Mesothelial cell of epicardium (in vitro differentiated cells): Measurements from ENCODE around the gene GIPC3. TPM values are rescaled to one million over a fixed set of nuclear protein-coding genes. Genes with fewer than 3 reads are reported as not detected.

ENCODE experiments used
- DNase-seq, 2 experiments: peaks; one replicate each; pipeline ENCODE4 v3.0.0; 2021; ENCODE audit warnings: low spot score in 2 of 2; ENCODE audit not compliant: unreplicated experiment in 2 of 2
- H3K27ac Mint-ChIP-seq: 2 replicates; pipeline ENCODE4 v1.8.0; 2021; ENCODE audit warnings: mixed read lengths
- H3K27me3 Mint-ChIP-seq: 2 replicates; pipeline ENCODE4 v1.8.0; 2021; ENCODE audit warnings: low read depth, mixed read lengths
- H3K36me3 Mint-ChIP-seq: 2 replicates; pipeline ENCODE4 v1.8.0; 2021; ENCODE audit warnings: mixed read lengths
- H3K4me1 Mint-ChIP-seq: 2 replicates; pipeline ENCODE4 v1.8.0; 2021; ENCODE audit warnings: mixed read lengths
- H3K4me3 Mint-ChIP-seq: 2 replicates; pipeline ENCODE4 v1.8.0; 2021; ENCODE audit warnings: mild to moderate bottlenecking, moderate library complexity, mixed read lengths
- H3K9me3 Mint-ChIP-seq: 2 replicates; pipeline ENCODE4 v1.8.0; 2021; ENCODE audit warnings: mixed read lengths
- CTCF ChIP-seq: fragments of 200-600 bp; sonication (generic); IDR thresholded peaks from one replicate; pipeline ENCODE4 v1.5.0; 2021; ENCODE audit warnings: antibody characterized with exemption; ENCODE audit not compliant: unreplicated experiment
- total RNA-seq: library from RNA; stranded (reverse); gene quantifications from 3 replicates; pipeline ENCODE4 v1.2.1, GENCODE V29; 2021

GIPC3 gene
- total RNA-seq, 1 donor from 2014 or later: 0.07 TPM

GRCh38 chr19:3618811-3619630 lies 33.7 kb downstream of the GIPC3 start:
- H3K27ac Mint-ChIP-seq: no peak overlapping the region
- H3K4me3 Mint-ChIP-seq: no peak overlapping the region
- H3K36me3 Mint-ChIP-seq: peaks cover 4% of the 10 kb centered on the region
- H3K9me3 Mint-ChIP-seq: no peaks in the 10 kb centered on the region
- H3K27me3 Mint-ChIP-seq: no peaks in the 10 kb centered on the region
- no peaks in the 10 kb centered on the region for H3K4me1 Mint-ChIP-seq
- DNase-seq: no peak
- peak; percentile 48 for TF ChIP-seq CTCF

GRCh38 chr19:3619631-3620012 lies 34.3 kb downstream of the GIPC3 start:
- H3K9me3 Mint-ChIP-seq: no peaks in the 10 kb centered on the region
- H3K4me3 Mint-ChIP-seq: no peak overlapping the region
- no peak overlapping the region for H3K27ac Mint-ChIP-seq
- DNase-seq: no peak
- no peaks in the 10 kb centered on the region for H3K27me3 Mint-ChIP-seq
- no peak for TF ChIP-seq CTCF
- H3K36me3 Mint-ChIP-seq: peaks cover 4% of the 10 kb centered on the region
- peaks cover 6% of the 10 kb centered on the region for H3K4me1 Mint-ChIP-seq

GRCh38 chr19:3620145-3620816 lies 35.0 kb downstream of the GIPC3 start:
- Mint-ChIP-seq H3K36me3 (peaks cover 4% of the 10 kb centered on the region), H3K27me3 (no peaks in the 10 kb centered on the region), H3K27ac (no peak overlapping the region), H3K9me3 (no peaks in the 10 kb centered on the region), H3K4me1 (peaks cover 11% of the 10 kb centered on the region), H3K4me3 (no peak overlapping the region)
- no peak for DNase-seq
- no peak for TF ChIP-seq CTCF

GRCh38 chr19:3620817-3621547 lies 35.7 kb downstream of the GIPC3 start:
- Mint-ChIP-seq H3K27ac (no peak overlapping the region), H3K36me3 (peaks cover 4% of the 10 kb centered on the region), H3K9me3 (no peaks in the 10 kb centered on the region), H3K4me1 (peaks cover 14% of the 10 kb centered on the region), H3K27me3 (no peaks in the 10 kb centered on the region), H3K4me3 (no peak overlapping the region)
- no peak for TF ChIP-seq CTCF
- DNase-seq: no peak

- H3K4me1 Mint-ChIP-seq: peaks cover 19% of the 10 kb centered on the region
- no peaks in the 10 kb centered on the region for H3K9me3 Mint-ChIP-seq
- no peak overlapping the region for H3K27ac Mint-ChIP-seq
- no peak for DNase-seq
- peaks cover 4% of the 10 kb centered on the region for H3K36me3 Mint-ChIP-seq
- no peaks in the 10 kb centered on the region for H3K27me3 Mint-ChIP-seq
- TF ChIP-seq CTCF: no peak
- no peak overlapping the region for H3K4me3 Mint-ChIP-seq
Measured at GRCh38 chr19:3621689-3622088, 36.4 kb downstream of the GIPC3 start.
